CD4-positive, alpha-beta T cell treated with Interleukin-17A for 1 hour (primary cell): Measurements from ENCODE around the gene RPRML.
A peak's percentile ranks its signal among the peaks of the same experiment; 100 is the strongest.

Source experiments
- DNase-seq: peaks from one replicate; pipeline ENCODE4 v3.0.0-alpha.2; 2020

RPRML gene

DNA sequence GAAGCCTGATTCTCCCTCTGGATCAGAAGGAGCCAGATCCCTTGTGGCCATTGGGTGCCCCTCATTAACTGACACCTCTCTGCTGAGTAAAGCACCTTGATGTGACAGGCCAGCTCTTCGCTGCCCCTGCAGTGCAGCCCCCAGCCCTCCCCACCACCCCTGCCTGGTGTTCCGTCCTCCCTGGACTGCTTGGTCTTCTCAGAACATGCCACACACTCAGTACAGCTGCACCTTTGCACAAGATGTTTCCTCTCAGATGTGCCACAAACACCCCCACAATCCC lies 35.9 kb downstream of the RPRML start:
- DNase-seq: no peak

- peak; percentile 36 for DNase-seq
Measured at GRCh38 chr17:46942441-46943217, 36.4 kb downstream of the RPRML start.

GRCh38 chr17:46940692-46941404 lies 38.2 kb downstream of the RPRML start:
- DNase-seq: peak; percentile 63

GRCh38 chr17:46935658-46936266 lies 43.3 kb downstream of the RPRML start:
- no peak for DNase-seq

DNA sequence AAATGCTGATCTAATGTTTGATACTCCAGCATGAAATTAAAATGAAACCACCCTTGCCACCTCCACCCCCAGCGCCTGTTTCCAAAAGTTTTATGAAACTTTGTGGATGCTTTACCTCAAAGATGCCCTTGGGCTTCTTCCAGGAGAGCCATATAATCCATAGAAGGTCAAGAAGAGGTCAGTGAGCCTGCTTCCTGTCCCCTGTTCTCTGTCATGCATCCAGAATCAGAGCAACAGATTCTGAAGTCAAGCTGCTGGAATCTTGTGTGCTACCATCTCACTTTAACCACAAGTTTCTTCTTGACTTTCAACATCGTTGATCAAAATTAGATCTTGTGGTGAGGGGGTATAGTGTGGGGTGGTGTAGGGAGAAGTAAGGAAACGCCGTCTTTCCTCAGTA lies 47.5 kb downstream of the RPRML start:
- DNase-seq: no peak

DNA sequence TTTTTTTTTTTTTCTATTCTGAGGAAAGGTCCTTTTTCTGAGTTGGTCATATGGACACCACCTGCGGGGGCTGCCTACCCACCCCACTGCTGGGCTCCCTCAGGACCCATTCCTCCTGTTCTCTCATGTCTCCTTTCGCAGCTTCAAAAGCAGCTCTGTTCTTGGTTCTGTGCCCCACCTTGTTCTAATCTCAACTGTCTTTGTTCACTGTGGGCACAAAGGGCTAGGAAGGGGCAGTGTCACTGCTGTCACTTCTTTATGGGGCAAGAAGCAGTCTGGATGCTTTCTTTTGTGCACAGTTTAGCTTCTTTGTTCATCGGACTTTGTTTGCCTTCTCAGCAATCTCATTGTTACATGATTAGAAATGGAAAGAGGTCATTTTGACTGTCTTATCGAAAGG lies 49.0 kb downstream of the RPRML start:
- no peak for DNase-seq

DNA sequence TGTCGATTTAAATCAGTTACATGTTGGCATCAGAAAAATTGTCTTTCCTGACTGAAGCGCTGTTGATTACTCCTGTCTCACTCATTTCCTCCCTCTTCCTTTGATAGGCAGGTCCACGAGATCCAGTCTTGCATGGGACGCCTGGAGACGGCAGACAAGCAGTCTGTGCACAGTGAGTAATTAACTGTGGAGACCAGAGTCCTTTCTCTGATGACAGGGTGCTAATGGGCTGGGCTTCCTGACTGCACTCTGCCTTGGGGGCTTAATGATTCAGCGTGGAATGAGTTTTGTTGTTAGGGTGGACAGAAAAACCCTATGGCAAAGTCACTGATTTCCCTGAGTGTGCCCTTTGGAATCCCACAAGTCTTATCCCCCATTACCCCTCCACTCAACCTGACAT lies 49.6 kb downstream of the RPRML start:
- no peak for DNase-seq

DNA sequence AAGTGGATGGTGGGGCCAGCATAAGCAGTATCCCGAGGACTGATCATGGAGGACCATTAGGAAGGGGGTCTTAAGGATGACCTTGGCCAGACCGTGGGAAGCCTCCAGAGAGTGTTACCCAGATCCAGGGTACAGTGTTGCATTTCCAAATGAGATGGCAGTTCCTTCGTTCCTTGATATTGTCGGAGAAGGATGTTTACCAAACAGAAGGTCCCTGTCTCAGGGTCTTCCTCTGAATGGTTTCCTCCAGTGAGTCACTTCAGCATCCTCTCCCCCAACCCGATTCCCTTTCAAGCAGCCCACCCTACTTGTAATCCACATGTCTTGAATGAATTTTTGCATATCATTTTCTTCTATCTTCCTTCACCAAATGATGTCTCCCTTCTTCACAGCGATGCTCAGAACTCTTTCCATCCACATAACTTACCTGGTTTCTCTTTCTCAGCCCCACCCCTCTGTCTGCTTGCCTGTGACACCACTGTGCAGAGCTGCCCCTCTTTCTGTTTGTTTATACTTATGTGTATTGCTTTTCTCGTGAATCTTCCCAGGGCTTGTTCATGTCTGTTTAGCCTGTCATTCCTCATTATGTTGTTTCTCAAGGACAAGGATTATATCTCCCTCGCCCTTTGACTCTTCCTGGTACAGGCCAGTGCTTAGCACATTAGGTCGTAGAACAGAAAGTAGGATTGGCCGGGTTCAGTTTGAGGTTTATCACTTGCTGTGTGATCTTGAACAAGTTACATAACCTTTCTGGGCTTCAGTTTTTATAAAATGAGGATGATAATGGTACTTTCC lies 50.4 kb downstream of the RPRML start:
- no peak for DNase-seq
